CD4-positive, alpha-beta T cell treated with Interferon alpha-2 for 1 hour (primary cell): ENCODE results near the gene ECHS1.
A peak's percentile ranks its signal among the peaks of the same experiment; 100 is the strongest.
"Not testable (repeated sequence)": the region's sequence is repeated elsewhere in the genome, so short reads cannot be mapped to it uniquely, and the experiment has no call there.

Experiments used
- DNase-seq, 2 donors: peaks; one replicate each; pipeline ENCODE4 v3.0.0-alpha.2; 2020 to 2022

The ECHS1 gene

DNA sequence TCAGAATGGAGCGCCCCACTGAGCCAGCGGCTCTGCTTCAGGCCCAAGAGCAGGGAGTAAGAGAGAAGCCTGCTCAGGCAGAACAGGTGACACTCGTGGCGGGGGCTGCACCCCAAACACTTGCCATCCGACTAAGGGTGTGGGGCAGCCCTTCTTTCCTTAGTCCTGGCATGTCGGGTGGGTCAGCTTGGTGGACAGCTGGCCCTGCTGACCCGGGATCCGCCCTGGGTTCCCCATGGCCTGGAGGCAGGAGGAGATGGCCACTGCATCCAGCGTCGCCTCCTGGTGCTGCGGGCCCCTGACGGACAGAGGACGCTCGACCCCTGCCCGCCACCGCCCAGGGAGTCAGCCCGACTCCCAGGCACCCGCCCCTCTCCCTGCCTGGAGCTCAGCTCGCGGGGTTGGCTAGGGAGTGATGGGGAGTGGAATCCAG, 4.7 kb upstream of the ECHS1 start:
- DNase-seq = no peak

DNA sequence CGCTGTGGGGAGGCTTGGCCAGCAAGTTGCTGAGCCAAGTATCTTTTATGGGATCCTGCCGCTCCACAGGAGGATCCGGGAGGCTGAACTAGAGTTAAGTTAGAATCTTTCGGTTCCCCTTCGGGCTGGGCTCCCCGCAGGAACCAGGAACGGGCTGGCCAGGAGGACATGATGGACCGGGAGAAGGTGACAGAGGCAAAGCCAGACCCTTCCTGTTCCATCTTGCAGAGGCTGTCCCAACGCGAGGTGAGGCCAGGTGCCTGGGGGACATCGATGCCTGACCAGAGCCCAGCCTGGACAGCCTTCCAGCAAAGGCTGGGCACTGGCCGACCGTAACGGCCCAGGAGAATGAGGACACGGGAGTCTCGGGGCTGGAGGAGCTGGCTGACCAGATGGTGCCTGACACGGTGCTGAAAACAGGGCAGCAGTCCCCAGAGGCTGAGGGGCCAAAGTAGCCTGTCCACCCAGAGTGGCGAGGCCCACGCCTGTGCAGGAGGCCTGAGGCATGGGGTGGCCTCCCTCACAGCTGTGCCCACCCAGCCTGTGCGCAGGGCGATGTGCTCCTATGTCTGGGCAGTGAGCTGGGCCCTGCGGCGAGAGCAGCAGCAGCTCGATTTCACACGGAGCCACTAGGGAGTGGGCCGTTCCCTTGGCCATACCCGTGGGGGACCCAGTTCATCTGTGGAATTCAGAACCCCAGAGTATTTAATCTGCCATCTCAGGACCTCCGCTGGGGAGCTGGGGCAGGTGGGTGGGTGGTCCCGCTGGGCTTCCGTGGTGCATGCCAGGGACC, 4.1 kb upstream of the ECHS1 start:
- DNase-seq = no peak

DNA sequence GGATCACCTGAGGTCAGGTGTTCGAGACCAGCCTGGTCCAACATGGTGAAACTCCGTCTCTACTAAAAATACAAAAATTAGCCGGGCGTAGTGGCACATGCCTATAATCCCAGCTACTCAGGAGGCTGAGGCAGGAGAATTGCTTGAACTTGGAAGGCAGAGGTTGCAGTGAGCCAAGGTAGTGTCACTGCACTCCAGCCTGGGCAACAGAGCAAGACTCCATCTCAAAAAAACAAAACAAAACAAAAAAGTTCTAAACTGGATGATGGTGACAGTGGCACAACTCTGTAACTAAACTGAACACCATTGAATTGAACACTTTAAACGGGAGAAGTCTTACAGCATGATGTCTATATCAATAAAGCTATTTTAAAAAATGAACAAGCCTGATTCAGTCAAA, 3.0 kb upstream of the ECHS1 start:
- DNase-seq = not testable (repeated sequence)

- no peak for DNase-seq
Observed at GRCh38 chr10:133375357-133376115, 2.4 kb upstream of the ECHS1 start.

GRCh38 chr10:133372507-133372906, 647 bp downstream of the ECHS1 start:
- no peak for DNase-seq

DNA sequence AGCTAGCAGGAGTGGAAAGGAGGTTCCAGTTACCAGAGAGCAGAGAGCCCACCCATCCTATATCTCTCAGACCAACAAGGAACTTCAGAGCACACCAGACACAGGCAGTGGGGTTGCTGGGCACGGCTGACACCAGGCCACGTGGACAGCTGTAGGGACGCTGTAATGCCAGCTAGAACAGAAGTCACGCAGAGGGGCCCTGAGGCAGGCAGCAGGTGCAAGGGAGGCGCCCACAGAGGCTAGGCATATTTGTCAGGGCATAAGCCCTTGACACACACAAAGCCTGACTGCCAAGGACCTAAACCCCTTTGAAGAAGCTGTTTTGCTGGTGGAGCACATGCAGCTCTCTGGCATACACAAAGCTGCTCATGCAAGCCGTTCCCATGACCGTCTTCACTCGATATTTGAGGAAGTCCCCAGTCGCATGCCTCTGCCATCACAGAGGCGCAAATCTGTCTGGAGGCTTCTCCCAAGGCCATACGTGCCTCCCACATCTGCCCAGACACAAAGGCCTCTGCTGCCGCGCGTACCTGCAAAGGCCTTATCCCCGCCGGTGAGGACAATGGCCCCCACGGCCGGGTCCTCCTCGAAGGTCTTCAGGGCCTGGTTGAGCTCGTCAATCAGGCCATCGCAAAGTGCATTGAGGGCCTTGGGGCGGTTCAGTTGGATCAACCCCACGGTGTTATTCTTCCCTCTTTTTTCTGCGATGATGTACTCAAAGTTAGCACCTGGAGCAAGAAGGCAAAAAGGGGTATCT, 2.9 kb downstream of the ECHS1 start:
- no peak for DNase-seq

DNA sequence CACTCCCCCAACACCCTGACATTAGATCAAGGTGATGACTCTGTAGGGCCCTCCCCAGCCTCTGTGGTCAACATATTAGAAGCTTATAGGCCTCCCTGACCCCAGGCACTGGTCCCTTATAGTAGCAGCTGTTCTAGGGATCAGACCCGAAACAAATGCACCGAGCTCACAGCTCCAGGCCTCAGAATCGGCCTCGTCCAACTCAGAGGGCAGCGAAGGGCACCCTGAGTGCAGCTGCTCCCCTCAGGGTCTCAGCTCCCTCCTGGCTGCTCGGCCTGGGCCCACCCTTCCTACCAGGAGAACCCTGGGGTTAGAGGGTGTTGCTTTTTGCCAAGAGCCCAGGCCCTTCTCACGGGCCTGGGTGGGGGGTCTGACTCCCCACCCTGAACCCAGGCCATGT, 5.0 kb downstream of the ECHS1 start:
- no peak for DNase-seq

- DNase-seq = not testable (repeated sequence)
Observed at GRCh38 chr10:133367461-133367860, 5.7 kb downstream of the ECHS1 start.

- DNase-seq = no peak
Observed at GRCh38 chr10:133366751-133367150, 6.4 kb downstream of the ECHS1 start.

- no peak for DNase-seq
Observed at GRCh38 chr10:133366130-133366478, 7.0 kb downstream of the ECHS1 start.

GRCh38 chr10:133365461-133366129, 7.6 kb downstream of the ECHS1 start:
- DNase-seq = no peak

- no peak for DNase-seq
Observed at GRCh38 chr10:133364645-133365431, 8.3 kb downstream of the ECHS1 start.

- DNase-seq = no peak
Observed at GRCh38 chr10:133362846-133363245, 10.3 kb downstream of the ECHS1 start.

- DNase-seq = no peak
Observed at GRCh38 chr10:133361773-133362441, 11.2 kb downstream of the ECHS1 start.

GRCh38 chr10:133361227-133361626, 11.9 kb downstream of the ECHS1 start:
- DNase-seq = no peak

GRCh38 chr10:133359972-133360610, 13.1 kb downstream of the ECHS1 start:
- no peak for DNase-seq

- DNase-seq = peak in 1 of 2 donors; percentile 46
Observed at GRCh38 chr10:133359554-133359971, 13.6 kb downstream of the ECHS1 start.

- no peak for DNase-seq
Observed at GRCh38 chr10:133358925-133359310, 14.2 kb downstream of the ECHS1 start.

GRCh38 chr10:133358162-133358924, 14.8 kb downstream of the ECHS1 start:
- DNase-seq = no peak
